ENCODE results near the gene GTF3C5.

GTF3C5 gene

DNA sequence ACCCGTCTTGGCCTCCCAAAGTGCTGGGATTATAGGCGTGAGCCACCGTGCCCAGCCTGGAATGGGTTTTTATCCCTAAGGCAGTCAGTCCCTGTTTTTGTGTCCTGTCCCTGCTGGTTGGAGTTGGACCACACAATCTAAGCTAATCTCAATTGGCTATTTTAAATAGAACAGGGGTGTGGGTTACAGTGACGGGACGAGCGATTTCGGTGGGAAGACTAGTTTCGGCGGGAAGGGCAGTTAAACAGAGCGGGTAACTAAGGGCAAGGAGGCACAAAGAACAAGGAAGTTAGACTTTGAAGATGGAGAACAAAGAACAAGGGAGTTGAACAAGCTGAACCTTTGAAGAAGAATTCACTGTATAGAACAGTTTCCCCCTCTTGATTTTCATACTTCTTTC, 1.4 kb downstream of the GTF3C5 start:
- FAIRE-seq, result no peak

DNA sequence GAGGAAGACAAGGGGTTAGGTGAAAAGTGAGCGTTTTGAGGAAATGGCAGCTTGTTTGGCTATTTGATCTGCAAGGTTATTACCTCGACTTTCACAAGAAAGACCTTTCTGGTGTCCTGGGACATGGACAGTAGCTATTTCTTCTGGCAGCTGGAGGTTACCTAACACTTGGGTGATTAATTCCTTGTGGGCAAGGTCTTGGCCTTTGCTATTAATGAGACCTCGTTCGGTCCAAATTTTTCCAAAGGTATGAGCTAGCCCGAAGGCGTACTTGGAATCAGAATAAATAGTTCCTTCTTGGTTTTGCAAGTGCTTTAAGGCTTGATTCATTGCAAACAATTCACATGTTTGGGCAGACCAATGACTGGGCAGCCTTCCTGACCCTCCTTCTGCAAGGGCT, 4.9 kb downstream of the GTF3C5 start:
- FAIRE-seq, result no peak

DNA sequence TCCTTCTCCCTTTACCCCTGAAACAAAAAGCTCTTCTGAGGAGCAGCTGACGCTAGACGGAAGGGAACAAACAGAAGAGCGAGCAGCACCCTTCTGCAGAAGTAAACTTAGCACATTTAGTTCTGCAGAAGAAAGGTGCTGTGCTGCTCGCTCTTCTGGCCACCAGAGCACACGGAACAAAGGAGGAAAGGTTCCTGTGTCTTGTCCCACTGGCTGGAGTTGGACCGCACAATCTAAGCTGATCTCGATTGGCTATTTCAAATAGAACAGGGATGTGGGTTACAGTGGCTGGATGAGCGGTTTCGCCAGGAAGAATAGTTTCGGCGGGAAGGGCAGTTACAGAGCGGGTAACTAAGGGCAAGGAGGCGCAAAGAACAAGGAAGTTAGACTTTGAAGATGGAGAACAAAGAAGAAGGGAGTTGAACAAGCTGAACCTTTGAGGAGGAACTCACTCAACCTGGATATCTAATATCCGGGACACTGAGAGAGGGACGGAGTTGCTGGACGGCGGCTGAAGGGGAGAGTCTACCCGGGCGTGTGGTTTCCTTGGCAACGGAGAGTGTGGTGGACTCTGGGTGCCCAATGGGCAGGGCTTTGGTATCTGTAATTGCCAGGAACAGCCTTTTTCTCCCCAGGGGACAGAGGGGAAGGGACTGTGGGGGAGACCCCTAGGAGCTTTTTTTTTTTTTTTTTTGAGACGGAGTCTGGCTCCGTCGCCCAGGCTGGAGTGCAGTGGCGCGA, 7.1 kb downstream of the GTF3C5 start:
- no peak for FAIRE-seq

DNA sequence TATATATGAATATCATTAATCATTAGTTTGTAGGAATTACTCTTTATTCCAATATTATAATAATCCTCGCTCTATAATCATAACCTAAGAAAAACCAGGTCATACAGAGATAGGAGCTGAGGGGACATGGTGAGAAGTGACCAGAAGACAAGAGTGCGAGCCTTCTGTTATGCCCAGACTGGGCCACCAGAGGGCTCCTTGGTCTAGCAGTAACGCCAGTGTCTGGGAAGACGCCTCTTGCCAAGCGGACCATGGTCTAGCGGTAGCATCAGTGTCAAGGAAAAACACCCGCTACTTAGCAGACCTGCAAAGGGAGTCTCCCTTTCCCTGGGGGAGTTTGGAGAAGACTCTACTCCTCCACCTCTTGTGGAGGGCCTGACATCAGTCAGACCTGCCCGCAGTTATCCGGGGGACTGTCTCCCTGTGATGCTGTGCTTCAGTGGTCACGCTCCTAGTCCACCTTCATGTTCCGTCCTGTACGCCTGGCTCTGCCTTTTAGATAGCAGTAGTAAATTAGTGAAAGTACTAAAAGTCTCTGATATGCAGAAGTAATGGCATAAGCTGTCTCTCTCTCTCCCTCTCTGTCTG, 10.2 kb downstream of the GTF3C5 start:
- FAIRE-seq, result peak; percentile 29

DNA sequence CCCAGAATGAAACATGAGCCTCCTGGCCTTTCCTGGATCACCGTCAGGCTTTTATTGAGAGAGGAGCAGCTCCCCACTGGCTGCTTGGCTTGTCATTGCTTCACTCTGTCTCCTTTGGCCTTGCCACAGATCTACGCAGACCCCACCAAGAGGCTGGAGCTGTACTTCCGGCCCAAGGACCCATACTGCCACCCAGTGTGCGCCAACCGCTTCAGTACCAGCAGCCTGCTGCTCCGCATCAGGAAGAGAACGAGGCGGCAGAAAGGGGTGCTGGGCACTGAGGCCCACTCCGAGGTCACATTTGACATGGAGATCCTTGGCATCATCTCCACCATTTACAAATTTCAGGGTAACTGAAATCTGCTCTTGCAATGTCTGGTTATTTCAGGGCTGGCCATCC, 11.2 kb downstream of the GTF3C5 start:
- no peak for FAIRE-seq

DNA sequence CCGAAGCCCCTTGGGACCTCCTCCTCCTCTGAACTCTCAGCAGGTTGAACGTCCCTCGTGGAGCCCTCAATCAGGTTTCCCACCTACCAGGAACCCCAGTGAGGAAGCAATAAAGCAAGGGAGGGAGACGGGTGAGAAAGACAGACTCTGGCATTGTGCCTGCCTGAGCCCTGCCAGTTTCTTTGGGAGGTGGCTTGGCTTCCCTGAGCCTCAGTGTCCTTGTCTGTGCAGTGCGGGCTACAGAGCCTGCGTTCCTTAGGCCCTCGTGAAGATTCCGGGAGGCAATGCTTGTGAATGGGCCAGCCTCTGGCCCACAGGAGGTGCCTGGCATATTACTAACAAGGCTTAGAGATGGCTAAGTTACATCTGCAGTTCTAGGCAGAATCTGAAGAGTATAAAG, 11.9 kb downstream of the GTF3C5 start:
- no peak for FAIRE-seq

DNA sequence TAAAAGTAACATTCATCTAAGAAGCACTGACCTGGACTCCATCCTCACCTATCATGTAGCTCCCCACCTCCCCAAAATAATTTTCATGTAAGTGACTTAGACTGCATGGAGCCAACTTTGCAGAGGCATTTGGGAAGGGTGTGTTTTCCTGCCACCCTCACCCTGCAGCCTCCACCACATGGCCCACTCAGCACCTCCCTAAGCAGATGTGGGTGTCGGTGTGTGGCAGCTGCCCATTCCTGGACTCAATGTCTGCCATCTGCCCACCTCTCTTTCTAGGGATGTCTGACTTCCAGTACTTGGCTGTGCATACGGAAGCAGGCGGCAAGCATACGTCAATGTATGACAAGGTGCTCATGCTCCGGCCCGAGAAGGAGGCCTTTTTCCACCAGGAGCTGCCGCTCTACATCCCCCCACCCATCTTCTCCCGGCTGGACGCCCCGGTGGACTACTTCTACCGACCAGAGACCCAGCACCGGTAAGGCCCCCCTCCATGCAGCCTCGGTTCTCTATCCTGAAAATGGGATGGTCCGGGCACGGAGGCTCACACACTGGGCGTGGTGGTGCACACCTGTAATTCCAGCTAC, 12.7 kb downstream of the GTF3C5 start:
- no peak for FAIRE-seq

DNA sequence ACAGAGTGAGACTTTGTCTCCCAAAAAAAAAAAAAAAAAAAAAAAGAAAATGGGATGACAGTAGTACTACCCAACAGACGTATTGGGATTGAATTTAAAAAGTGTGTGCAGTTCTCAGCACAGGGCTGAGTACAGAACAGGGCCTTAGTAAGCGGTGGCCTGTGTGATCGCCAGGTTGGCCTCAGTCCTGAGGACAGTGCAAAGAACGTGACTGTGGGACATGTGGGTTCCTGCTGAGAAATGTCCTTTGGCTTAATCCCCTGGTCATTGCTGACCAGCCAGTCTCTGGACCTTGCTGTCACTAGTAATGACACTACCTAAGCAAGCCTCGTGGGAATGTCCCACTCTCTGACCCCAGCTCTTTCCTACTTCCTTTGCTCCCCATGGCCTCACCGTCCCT, 13.3 kb downstream of the GTF3C5 start:
- no peak for FAIRE-seq

DNA sequence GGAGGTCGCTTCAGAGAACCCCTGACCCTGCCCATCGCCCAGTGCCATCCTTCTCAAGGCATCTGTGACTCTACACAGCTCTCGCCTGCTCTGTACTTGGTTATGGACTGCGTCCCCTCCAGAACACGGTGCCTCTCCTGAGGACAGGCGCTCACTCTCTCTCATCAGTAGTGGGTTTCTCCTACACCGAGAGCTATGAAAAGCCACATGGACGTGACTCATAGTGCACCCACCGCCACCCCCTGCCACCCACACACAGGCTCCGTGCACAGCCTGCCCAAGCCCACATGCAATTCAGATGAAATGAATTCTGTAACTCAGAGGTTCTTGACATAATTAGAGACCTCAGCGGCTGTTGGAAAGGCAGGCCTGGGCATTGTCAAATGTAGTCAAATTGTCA, 13.9 kb downstream of the GTF3C5 start:
- no peak for FAIRE-seq

DNA sequence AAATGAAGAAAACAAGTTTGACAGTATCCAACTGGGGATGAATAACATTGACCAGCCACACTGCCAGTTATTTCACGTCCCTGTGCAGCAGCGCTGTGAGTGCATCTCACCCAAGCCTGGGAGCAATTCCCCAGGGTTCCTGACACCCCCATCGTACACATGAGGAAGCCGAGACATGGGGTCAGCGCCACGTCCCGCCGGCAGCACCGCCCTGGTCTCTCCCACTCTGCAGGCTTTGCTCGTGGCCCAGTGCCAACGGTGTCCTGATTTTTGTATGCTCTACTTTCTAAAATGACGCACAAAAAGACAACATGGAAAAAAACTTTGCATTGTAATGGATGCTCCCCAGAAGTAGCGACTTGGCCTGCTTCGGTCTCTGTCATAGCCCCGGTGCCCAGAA, 14.3 kb downstream of the GTF3C5 start:
- FAIRE-seq, result no peak

DNA sequence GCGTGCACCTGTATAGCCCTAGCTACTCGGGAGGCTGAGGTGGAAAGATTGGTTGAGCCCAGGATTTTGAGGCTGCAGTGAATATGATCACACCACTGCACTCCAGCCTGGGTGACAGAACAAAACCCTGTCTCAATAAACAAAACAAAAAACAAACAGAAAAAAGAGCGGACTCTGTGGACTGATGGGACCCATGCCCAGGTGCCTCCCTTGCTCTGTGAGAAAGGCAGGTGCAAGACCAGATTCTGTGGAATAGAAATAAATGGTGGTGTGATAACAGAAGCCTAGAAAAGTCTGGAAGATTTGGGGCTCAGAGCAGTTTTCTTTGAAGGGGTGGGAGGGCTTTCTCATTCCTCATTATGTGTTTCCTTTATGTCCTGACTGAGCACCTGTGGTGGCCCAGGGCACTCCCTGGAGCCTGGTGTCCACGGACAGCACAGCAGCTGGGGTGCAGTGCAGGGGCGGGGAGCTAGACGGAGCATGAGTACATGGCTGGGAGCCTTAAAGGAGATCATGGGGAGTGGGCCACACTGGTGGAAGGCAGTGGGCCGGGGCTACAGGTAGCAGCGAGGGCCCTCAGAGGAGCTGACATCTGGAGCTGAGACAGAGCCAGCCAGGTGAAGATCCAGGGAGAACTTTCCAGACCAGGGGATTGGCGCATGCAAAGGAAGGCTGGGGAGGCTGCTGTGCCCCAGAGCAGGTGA, 15.6 kb downstream of the GTF3C5 start:
- FAIRE-seq, result no peak

DNA sequence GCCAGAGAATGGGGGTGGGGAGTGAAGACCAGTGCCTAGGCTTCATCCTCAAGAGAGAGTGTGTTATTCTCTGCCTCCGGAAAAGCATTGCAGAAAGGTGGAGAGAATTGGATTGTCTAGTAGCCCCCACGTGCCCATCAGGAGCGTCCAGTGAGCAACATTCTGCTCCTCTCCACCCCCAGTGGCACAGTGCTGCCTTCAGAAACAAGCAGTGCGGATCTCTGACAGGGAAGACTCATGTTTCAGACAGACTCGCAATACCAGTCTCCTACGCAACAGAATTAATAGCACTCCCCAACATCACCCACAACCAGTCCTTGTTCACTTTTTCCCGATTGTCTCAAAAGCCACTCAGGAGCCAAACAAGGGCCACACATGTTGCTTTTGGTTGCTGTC, 16.1 kb downstream of the GTF3C5 start:
- no peak for FAIRE-seq

DNA sequence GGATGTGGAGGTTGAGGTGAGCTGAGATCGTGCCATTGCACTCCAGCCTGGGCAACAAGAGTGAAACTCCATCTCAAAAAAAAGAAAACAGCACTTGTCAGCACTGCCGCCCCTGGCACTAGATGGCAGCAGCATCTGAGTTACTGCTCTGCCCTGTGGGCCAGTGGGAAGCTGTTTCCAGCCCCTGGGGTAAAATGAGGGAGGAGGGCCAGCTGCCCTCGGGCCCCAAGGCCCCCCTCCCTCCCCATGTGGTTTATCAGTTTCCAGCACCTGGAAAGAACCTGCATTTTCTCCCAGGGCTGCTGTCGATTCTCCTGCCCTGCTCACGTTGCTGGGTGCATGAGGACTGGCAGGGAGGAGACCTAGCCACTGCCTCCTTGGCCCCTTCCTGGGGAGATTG, 17.8 kb downstream of the GTF3C5 start:
- no peak for FAIRE-seq

DNA sequence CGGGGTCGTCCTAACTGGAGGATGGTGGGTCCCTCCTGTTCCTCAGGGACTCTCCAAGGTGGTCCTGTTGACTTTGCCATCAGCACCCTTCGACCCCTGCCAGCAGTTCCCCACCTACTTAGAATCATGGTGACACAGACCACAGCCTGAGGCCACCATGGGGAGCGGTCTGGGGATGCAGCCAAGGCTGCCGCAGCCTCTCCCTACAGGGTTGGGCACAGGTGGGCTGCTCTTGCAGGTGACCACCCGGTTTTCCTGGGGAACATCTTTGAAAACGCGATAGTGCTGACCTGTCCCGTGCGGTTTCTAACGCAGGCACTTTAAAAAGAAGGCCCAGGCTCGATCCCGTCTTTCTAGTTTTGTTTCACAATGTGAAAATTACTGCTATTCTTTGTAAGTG, 18.2 kb downstream of the GTF3C5 start:
- no peak for FAIRE-seq

DNA sequence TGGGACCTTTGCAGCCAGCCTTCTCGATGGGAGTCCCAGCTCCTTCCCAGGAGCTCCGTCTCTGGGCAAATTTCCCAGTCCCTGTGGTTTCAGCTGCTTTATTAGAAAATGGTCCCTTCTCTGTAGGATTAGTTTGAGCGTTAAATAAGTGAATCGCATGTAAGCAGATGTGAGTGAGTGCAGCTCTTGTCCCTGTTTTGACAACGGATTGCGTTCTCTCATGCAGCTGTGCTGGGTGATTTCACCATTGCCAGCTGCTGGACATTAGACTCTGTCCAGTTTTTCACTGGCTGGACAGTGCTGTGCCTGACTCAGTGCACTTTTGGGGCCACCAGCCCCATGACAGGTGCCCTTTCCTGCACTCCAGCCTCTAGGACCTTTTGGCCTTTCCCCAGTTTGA, 19.3 kb downstream of the GTF3C5 start:
- no peak for FAIRE-seq

DNA sequence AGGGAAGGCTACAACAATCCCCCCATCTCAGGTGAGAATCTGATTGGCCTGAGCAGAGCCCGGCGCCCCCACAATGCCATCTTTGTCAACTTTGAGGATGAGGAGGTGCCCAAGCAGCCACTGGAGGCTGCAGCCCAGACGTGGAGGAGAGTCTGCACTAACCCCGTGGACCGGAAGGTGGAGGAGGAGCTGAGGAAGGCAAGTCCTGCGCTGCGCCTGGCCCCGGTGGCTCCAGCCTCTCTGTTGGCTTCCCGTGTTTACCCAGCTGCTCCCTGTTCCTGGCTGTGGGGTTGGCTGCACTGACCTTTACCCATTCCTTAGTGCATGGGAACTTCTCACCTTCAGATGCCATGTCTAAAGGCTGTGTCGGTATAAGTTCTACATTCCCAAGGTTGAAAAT, 20.0 kb downstream of the GTF3C5 start:
- FAIRE-seq, result no peak

DNA sequence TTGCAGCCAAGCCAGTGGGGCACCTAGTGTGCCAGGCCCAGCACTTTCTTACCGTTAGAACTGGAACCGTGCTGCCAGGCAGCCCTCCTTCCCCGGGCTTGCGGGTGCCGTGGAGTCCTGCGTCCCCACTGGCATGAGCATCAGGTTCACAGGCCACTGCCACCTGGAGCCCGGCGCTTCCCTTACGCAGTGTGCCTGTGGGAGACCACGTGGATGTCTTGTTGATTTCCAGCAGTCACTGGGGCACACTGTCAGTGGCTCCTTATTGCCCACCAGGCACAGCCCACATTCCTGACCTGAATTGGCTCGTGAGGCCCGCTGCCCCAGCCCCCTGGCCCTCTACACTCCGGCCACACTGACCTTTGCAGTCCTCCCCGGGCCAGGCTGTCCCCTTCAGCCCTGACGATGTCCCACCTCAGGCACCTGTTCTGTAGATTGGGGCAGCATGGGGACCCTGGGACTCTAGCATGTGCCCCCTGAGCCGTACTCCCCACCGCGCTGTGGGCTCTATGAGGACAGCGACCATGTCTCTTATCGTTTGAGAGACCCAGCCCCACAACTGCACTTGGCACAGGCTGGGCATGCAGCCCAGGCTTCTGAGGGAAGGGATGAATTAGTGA, 20.6 kb downstream of the GTF3C5 start:
- FAIRE-seq, result no peak

DNA sequence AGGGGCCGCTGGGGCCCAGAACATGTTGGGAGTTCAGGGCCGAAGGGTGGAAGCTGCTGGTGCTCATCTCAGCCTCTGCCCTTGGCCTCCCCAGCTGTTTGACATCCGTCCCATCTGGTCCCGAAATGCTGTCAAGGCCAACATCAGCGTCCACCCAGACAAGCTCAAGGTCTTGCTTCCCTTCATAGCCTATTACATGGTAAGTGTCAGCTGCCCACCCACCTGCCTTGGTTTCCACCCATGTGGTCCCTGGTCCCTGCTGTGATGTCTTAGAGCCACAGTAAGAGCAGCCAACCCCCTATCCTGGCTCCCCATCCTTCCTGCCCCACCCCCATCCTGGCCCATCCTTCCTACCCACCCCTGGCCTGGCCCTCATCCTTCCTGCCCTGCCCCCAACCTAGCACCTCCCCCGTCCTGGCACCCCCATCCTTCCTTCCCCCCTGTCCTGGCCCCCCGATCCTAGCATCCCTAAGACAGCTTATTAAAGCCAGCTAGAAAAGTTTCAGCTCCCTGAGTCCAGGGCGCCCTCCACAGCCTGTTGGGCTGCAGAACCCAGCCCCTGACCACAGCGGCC, 21.3 kb downstream of the GTF3C5 start:
- no peak for FAIRE-seq

DNA sequence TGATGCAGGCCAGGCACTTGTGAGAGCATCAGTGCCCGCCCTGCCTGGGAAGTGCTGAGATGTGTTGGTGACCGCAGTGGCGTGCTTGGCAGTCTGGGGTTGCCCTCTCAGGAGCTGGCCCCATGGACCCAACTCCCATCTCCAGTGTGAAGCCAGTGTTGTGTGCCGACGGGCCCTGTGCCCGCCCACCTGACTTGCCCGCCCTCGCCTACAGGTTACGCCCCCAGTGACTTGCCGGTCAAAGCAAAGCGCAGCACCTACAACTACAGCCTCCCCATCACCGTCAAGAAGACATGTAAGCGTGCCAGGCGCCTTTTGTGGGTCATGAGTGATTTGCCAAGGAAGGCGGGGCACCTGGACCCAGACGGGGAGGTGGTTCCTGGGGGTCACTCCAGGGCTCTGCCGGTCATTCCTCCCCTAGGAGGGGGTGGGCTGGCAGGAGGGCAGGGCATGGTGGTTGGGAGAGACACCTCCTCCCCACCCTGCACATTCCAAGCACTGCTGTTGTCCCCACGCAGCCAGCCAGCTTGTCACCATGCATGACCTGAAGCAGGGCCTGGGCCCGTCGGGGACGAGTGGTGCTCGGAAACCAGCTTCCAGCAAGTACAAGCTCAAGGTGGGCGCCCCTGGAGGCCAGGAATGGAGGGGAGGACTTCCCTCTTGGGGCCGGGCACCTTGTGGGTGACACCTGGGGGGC, 23.5 kb downstream of the GTF3C5 start:
- no peak for FAIRE-seq

DNA sequence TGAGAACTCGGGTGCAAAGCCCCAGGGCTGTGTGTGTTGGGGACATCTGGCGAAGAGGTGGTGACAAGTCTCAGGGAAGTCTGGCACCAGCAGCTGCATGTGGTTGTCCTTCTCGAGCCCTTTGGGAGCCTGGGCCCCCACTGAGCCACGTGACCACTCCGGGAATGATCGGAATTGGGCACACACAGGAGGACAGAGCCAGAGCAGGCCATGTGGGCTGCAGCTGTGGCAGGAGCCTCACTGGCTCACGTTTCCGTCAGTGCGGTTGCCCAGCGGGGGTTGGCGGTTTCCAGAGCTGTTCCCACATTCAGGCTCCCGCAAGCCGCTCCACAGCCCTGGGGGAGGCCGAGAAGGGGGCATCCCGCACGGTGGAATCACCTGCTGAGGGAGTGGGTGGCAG, 24.2 kb downstream of the GTF3C5 start:
- FAIRE-seq, result no peak

DNA sequence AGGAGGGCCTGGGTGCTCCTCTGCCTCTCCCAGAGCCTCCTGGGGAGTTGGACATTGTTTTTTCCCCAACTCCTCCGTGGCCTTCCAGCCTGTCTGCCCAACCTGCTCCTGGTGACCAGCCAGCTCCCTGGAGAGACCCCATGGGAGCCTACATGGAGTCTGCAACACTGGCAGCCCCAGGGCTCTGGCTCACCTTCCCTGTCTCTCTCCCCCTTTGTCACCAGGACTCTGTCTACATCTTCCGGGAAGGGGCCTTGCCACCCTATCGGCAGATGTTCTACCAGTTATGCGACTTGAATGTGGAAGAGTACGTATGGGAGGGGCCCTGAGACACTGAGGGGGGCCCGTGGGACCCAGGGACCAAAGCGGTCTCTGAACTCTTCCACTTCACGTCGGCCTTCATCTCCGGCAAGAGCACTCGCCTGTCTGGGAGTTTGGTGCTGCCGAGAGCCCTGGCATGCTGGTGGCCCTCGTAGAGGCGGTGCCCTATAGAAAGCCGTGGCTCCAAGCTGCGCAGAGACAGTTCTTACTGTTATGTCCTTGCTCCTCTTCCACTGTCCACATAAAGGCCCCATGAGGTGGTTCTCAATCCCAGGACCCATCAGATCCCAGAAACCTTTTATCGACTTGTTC, 25.1 kb downstream of the GTF3C5 start:
- no peak for FAIRE-seq

DNA sequence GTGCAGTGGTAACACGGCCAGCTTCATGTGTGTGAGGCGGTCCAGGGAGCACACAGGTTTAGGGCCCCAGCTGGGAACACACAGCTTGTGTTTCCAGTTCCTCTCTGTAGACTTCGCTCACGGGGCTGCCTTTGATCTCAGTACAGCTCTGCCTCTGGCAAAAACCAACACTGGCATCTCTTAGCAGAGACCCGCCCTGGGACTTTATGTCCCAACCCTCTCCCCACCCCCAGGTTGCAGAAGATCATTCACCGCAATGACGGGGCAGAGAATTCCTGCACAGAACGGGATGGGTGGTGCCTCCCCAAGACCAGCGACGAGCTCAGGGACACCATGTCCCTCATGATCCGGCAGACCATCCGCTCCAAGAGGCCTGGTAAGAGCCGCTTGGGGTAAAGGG, 25.7 kb downstream of the GTF3C5 start:
- no peak for FAIRE-seq

All from TTC549 (cell line).